Activated T-cell treated with anti-CD3 and anti-CD28 coated beads, Interleukin-2, amount 50 U/mL, for 24 hours (primary cell): ENCODE data around the gene GRB14.

Experiments
- DNase-seq: peaks from one replicate; pipeline ENCODE4 v3.0.0-alpha.2; 2020
- H3K27ac Mint-ChIP-seq: 2 replicates; pipeline ENCODE4 v1.8.0; 2020; ENCODE audit warnings: mild to moderate bottlenecking, mixed read lengths
- H3K27me3 Mint-ChIP-seq: 2 replicates; pipeline ENCODE4 v1.8.0; 2020; ENCODE audit warnings: mixed read lengths
- H3K36me3 Mint-ChIP-seq: 2 replicates; pipeline ENCODE4 v1.8.0; 2020; ENCODE audit warnings: low read depth, mixed read lengths
- H3K4me1 Mint-ChIP-seq: 2 replicates; pipeline ENCODE4 v1.8.0; 2020; ENCODE audit warnings: low read depth, mixed read lengths
- H3K4me3 Mint-ChIP-seq: 2 replicates; pipeline ENCODE4 v1.8.0; 2020; ENCODE audit warnings: mild to moderate bottlenecking, moderate library complexity, mixed read lengths
- H3K9me3 Mint-ChIP-seq: 2 replicates; pipeline ENCODE4 v1.8.0; 2020; ENCODE audit warnings: mixed read lengths

Gene GRB14

GRCh38 chr2:164593959-164594358 lies 27.3 kb downstream of the GRB14 start:
- no peak overlapping the region for H3K27ac Mint-ChIP-seq
- no peaks in the 10 kb centered on the region for H3K27me3 Mint-ChIP-seq
- no peak for DNase-seq
- H3K36me3 Mint-ChIP-seq = no peaks in the 10 kb centered on the region
- peaks cover 9% of the 10 kb centered on the region for H3K9me3 Mint-ChIP-seq
- H3K4me1 Mint-ChIP-seq = no peaks in the 10 kb centered on the region
- H3K4me3 Mint-ChIP-seq = no peak overlapping the region

- Mint-ChIP-seq H3K9me3 (peaks cover 9% of the 10 kb centered on the region), H3K4me1 (no peaks in the 10 kb centered on the region), H3K36me3 (no peaks in the 10 kb centered on the region), H3K4me3 (no peak overlapping the region), H3K27me3 (no peaks in the 10 kb centered on the region), H3K27ac (no peak overlapping the region)
- no peak for DNase-seq
Observed at GRCh38 chr2:164593541-164593940, 27.7 kb downstream of the GRB14 start.

GRCh38 chr2:164589522-164589921 lies 31.8 kb downstream of the GRB14 start:
- Mint-ChIP-seq H3K4me1 (no peaks in the 10 kb centered on the region), H3K9me3 (peaks cover 9% of the 10 kb centered on the region), H3K27ac (no peak overlapping the region), H3K36me3 (no peaks in the 10 kb centered on the region), H3K4me3 (no peak overlapping the region), H3K27me3 (no peaks in the 10 kb centered on the region)
- no peak for DNase-seq

GRCh38 chr2:164581050-164581449 lies 40.2 kb downstream of the GRB14 start:
- no peaks in the 10 kb centered on the region for H3K9me3 Mint-ChIP-seq
- no peak for DNase-seq
- no peak overlapping the region for H3K27ac Mint-ChIP-seq
- no peaks in the 10 kb centered on the region for H3K36me3 Mint-ChIP-seq
- H3K4me3 Mint-ChIP-seq = no peak overlapping the region
- no peaks in the 10 kb centered on the region for H3K4me1 Mint-ChIP-seq
- H3K27me3 Mint-ChIP-seq = no peaks in the 10 kb centered on the region

GRCh38 chr2:164574931-164575330 lies 46.4 kb downstream of the GRB14 start:
- DNase-seq = no peak
- Mint-ChIP-seq H3K4me1 (no peaks in the 10 kb centered on the region), H3K27me3 (no peaks in the 10 kb centered on the region), H3K36me3 (no peaks in the 10 kb centered on the region), H3K27ac (no peak overlapping the region), H3K4me3 (no peak overlapping the region), H3K9me3 (no peaks in the 10 kb centered on the region)

GRCh38 chr2:164570475-164570874 lies 50.8 kb downstream of the GRB14 start:
- H3K9me3 Mint-ChIP-seq = no peaks in the 10 kb centered on the region

GRCh38 chr2:164569378-164569777 lies 51.9 kb downstream of the GRB14 start:
- no peaks in the 10 kb centered on the region for H3K27me3 Mint-ChIP-seq
- no peak overlapping the region for H3K4me3 Mint-ChIP-seq
- H3K4me1 Mint-ChIP-seq = no peaks in the 10 kb centered on the region
- DNase-seq = no peak
- H3K36me3 Mint-ChIP-seq = no peaks in the 10 kb centered on the region
- no peaks in the 10 kb centered on the region for H3K9me3 Mint-ChIP-seq
- H3K27ac Mint-ChIP-seq = no peak overlapping the region

More at GRCh38 chr2:164570475-164570874, 50.8 kb downstream of the GRB14 start:
- Mint-ChIP-seq H3K27me3 (no peaks in the 10 kb centered on the region), H3K4me3 (no peak overlapping the region), H3K36me3 (no peaks in the 10 kb centered on the region), H3K4me1 (no peaks in the 10 kb centered on the region), H3K27ac (no peak overlapping the region)
- no peak for DNase-seq

- H3K27ac Mint-ChIP-seq = no peak overlapping the region
- no peaks in the 10 kb centered on the region for H3K27me3 Mint-ChIP-seq
- H3K4me3 Mint-ChIP-seq = no peak overlapping the region
- H3K9me3 Mint-ChIP-seq = no peaks in the 10 kb centered on the region
- DNase-seq = no peak
- H3K36me3 Mint-ChIP-seq = no peaks in the 10 kb centered on the region
- no peaks in the 10 kb centered on the region for H3K4me1 Mint-ChIP-seq
Observed at GRCh38 chr2:164568317-164568716, 53.0 kb downstream of the GRB14 start.

GRCh38 chr2:164567335-164567989 lies 53.8 kb downstream of the GRB14 start:
- Mint-ChIP-seq H3K36me3 (no peaks in the 10 kb centered on the region), H3K27ac (no peak overlapping the region), H3K4me3 (no peak overlapping the region), H3K4me1 (no peaks in the 10 kb centered on the region), H3K27me3 (no peaks in the 10 kb centered on the region), H3K9me3 (no peaks in the 10 kb centered on the region)
- no peak for DNase-seq

- Mint-ChIP-seq H3K4me3 (no peak overlapping the region), H3K27me3 (no peaks in the 10 kb centered on the region), H3K27ac (no peak overlapping the region), H3K36me3 (no peaks in the 10 kb centered on the region), H3K9me3 (no peaks in the 10 kb centered on the region), H3K4me1 (no peaks in the 10 kb centered on the region)
- no peak for DNase-seq
Observed at GRCh38 chr2:164565359-164565758, 55.9 kb downstream of the GRB14 start.

- Mint-ChIP-seq H3K27me3 (no peaks in the 10 kb centered on the region), H3K27ac (no peak overlapping the region), H3K9me3 (no peaks in the 10 kb centered on the region), H3K4me1 (no peaks in the 10 kb centered on the region), H3K4me3 (no peak overlapping the region), H3K36me3 (no peaks in the 10 kb centered on the region)
- DNase-seq = no peak
Observed at GRCh38 chr2:164562666-164563065, 58.6 kb downstream of the GRB14 start.

GRCh38 chr2:164561991-164562390 lies 59.3 kb downstream of the GRB14 start:
- no peaks in the 10 kb centered on the region for H3K36me3 Mint-ChIP-seq
- no peak for DNase-seq
- H3K9me3 Mint-ChIP-seq = no peaks in the 10 kb centered on the region
- H3K27ac Mint-ChIP-seq = no peak overlapping the region
- no peak overlapping the region for H3K4me3 Mint-ChIP-seq
- no peaks in the 10 kb centered on the region for H3K4me1 Mint-ChIP-seq
- H3K27me3 Mint-ChIP-seq = no peaks in the 10 kb centered on the region

GRCh38 chr2:164561416-164561815 lies 59.9 kb downstream of the GRB14 start:
- DNase-seq = no peak
- Mint-ChIP-seq H3K4me3 (no peak overlapping the region), H3K27me3 (no peaks in the 10 kb centered on the region), H3K9me3 (no peaks in the 10 kb centered on the region), H3K36me3 (no peaks in the 10 kb centered on the region), H3K27ac (no peak overlapping the region), H3K4me1 (no peaks in the 10 kb centered on the region)

- no peaks in the 10 kb centered on the region for H3K36me3 Mint-ChIP-seq
- no peaks in the 10 kb centered on the region for H3K4me1 Mint-ChIP-seq
Observed at GRCh38 chr2:164560902-164561301, 60.4 kb downstream of the GRB14 start.

GRCh38 chr2:164560181-164560792 lies 61.0 kb downstream of the GRB14 start:
- DNase-seq = no peak
- H3K27me3 Mint-ChIP-seq = no peaks in the 10 kb centered on the region
- no peaks in the 10 kb centered on the region for H3K9me3 Mint-ChIP-seq
- H3K4me3 Mint-ChIP-seq = no peak overlapping the region
- no peaks in the 10 kb centered on the region for H3K36me3 Mint-ChIP-seq
- H3K4me1 Mint-ChIP-seq = no peaks in the 10 kb centered on the region
- H3K27ac Mint-ChIP-seq = no peak overlapping the region

More at GRCh38 chr2:164560902-164561301, 60.4 kb downstream of the GRB14 start:
- Mint-ChIP-seq H3K9me3 (no peaks in the 10 kb centered on the region), H3K27ac (no peak overlapping the region), H3K4me3 (no peak overlapping the region), H3K27me3 (no peaks in the 10 kb centered on the region)
- no peak for DNase-seq
